NOMO-1 treated with DMSO at 0.1 percent for 48 hours (cell line): ENCODE measurements around the gene CD2.

Experiments
- DNase-seq: peaks from one replicate; lab custom pipeline; 2025; ENCODE audit not compliant: unreplicated experiment; lab: John Stamatoyannopoulos, UW

CD2 gene

DNA sequence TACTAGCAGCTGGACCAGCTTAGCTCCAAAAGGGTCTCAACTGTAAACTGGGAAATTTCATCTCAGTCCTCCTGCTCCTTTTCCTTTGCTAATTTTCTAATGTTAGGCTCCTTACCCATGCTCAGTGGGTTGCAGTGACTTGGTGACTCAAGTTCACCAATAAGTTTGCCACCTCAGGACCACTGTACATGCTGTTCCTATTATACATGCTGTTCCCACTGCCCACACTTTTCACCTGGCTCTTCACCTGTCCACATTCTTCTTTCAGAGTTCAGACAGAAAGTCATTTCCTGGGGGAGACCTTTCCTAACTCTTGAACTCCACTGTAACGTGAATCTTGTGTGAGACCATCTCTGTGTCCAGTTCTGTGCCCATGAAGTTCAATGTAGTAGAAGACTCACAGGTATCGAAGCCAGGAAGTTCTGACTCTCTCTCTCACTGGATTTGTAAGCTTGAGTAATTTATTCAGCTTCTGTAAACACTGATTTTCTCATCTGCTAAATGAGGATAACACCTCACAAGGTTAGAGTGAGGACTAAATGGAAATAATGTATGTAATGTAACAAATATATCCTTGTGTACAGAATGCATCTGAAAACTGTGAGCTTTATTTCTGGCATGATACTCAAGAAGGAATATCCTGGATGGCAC lies 17.9 kb downstream of the CD2 start:
- DNase-seq = no peak

DNA sequence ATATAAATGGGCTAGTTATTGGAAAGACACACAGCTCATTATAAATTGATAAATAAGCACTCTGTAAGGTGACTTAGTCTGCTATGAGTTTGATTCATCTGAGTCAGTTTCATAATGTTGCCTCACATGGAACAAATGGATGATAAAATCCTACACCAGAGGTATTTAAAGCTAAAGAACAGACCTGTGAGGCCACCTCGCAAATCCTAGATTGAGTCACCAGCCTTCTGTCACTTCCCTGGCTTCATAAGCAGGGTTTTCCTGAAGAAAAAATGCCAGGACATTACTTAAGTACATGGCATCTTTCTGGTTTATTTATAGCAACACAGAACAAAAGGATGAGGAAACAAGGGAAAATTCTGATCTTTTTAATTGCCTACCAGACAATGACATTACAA lies 18.4 kb downstream of the CD2 start:
- no peak for DNase-seq

DNA sequence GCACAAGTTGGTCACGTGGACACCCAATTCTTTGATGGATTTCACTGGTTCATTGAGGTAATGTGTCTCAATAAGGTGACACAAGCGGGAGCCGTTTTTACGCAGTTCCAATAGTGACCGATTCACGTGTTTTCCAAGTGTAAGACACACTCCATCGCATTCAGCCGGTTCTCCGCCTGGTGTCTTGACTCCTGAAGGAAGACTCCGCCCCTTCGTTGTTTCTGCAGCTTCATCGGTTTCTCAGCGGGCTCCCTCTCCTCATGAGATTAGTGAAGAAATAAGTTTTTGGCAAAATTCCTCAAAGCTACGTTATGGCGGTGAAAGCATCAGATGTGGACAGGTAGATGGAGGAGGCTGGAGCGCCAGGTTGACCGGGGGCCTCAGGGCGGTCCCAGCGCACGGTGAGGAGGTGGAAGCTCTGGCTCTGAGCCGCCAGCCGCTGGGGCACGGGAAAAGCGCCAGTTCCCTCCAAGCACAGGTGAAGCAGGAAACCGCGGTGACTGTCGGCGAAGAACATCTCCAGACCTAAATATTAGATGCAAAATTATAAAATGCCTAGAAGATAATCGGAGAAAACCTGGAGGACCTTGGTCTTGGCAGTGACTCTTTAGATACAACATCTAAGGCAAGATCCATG lies 21.0 kb downstream of the CD2 start:
- no peak for DNase-seq

DNA sequence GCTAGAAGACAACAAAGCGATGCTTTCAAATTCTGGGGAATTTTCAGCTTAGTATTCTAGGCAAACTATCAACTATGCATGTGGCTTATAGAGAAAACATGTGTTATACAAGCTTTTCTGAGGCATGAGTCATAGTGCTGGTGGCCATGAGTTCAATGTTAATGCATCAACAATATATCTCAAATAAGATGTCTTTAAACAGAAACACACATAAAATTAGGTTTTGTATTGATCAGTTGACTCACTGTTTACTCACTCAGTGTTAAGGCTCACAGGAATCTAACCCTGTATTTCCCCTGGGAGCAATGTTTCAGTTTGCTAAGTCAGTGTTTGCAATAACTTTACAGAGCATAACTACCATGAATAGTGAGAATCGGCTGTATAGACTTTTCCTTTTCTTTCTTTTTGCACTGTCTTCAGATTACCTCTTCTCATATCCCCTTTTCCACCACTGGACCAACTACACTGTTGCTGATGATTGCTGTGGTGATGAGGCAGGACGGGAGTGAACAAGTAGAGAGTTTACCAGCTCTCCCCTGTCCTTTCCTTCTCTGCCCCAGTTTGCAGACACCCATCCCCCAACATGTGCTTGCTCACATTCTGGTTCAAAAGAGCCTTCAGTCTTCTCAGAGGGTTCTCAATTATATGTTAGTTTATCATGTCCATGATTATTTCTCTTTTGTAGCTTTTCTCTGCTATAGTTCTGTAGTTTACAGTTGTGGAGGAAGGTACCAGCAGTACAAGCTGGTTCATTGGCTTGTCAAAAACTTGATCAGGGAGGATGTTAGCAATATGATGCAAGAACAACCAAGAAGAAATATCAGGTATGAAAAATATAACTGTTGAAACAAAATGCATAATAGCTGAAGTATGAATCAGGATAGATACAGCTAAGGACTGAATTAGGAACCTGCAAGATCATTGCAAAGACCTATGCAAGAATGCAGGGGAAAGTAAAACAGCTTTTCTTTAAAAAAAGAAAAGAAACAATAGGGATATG lies 23.9 kb downstream of the CD2 start:
- no peak for DNase-seq

- no peak for DNase-seq
Observed at GRCh38 chr1:116781034-116781433, 26.8 kb downstream of the CD2 start.

DNA sequence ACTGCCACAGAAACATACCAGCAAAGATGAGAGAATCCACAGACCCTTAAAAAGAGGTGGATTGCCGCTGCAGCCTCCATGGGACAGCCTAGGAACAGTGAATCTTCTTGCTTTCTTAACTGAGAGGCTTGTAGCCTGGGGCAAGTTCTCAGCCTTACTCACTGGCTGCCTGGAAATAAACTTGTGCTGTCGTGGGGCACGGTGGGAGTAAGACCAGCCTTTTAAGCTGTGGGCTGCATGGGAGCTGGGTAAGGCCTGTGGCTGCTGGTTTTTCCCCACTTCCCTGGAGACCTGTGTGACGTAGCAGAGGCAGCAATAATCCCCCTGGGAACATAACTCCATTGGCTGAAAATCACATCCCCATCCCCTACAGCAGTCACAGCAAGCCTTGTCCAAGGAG lies 30.8 kb downstream of the CD2 start:
- no peak for DNase-seq

- DNase-seq = no peak
Observed at GRCh38 chr1:116786049-116786448, 31.8 kb downstream of the CD2 start.

DNA sequence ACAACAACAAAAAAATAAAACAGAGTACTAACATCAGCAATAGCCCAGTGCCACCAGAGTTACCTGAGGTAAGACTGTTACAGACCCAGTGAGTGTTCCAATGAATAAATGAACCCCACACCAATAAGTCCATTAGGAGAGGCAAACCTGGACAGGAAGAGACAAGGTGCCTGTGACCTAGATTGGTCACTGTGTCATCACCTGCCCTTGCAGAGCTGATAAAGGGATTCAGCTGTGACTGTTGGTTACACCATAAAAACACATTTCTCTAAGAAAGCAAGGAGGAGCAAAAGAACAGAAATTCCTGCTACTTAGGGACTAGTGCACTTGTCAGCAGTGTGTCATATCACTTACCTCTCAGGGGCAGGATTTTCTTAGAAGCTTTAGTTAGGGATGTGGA lies 37.5 kb downstream of the CD2 start:
- DNase-seq = no peak

GRCh38 chr1:116793357-116793935 lies 39.2 kb downstream of the CD2 start:
- no peak for DNase-seq

DNA sequence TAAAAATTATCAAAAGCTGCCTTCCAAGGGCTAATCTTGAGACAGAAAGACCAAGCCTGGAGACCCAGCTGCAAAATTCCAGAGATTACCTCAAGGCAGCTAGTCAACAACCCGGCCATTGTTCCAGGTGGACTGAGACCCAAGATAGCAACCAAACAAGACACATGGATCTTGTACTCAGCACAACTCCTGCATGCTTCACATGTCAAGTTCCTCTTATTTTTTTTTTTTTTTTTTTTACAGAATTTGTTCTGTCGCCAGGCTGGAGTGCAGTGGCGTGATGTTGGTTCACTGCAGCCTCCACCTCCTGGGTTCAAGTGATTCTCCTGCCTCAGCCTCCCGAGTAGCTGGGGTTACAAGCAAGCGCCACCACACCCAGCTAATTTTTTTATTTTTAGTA lies 40.1 kb downstream of the CD2 start:
- peak; percentile 54 for DNase-seq

- DNase-seq = peak; percentile 97
Observed at GRCh38 chr1:116794804-116795481, 40.7 kb downstream of the CD2 start.

DNA sequence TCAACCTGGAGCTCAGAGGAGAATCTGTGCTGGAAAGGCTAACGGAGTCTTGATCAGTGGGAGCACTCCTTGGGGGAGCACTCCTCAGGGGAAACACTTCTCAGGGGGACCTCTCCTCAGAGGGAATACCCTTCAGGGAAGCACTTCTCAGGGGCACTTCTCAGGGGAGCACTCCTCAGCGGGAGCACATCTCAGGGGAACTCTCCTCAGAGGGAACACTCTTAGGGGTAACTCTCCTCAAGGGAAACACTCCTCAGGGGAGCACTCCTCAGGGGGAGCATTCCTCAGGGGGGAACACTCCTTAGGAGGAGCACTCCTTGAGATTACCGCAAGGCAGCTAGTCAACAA lies 41.2 kb downstream of the CD2 start:
- DNase-seq = no peak

GRCh38 chr1:116804736-116805135 lies 50.5 kb downstream of the CD2 start:
- DNase-seq = peak; percentile 8

DNA sequence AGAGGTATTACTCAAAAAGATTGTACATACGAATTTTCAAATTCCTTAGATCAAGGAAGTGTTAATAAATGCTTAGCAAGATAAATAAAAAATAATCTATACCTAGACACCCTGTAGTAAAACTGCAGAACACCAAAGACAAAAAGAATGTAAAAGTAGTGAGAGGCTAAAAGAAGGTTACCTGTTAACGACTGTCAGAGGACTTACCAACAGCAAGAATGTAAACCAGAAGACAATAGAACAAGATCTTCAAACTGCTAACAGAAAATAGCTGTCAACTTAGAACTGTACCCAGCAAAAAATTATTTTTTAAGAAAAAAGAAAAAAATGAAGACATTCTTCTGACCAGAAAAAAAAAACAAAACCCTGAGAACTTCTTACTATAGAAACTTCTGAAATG lies 51.2 kb downstream of the CD2 start:
- no peak for DNase-seq

- DNase-seq = no peak
Observed at GRCh38 chr1:116806245-116806644, 52.0 kb downstream of the CD2 start.

DNA sequence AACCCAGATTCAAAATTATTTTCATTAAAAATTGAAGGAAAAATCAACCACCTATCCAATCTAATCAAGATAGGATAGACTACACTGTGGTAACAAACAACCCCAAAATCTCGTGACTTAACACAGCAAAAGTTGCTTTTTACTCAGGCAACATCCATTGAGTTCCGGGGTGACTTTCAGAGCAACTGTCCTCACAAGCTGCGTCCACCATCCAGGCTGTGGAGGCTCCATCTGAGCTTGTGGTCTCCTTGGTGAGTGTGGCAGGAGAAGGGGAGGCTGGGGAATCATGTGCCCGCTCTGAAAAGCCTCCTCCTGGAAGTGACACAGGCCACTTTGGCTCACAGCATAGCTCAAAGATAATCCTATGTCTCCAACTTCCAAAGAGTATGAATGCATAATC lies 52.4 kb downstream of the CD2 start:
- DNase-seq = no peak

DNA sequence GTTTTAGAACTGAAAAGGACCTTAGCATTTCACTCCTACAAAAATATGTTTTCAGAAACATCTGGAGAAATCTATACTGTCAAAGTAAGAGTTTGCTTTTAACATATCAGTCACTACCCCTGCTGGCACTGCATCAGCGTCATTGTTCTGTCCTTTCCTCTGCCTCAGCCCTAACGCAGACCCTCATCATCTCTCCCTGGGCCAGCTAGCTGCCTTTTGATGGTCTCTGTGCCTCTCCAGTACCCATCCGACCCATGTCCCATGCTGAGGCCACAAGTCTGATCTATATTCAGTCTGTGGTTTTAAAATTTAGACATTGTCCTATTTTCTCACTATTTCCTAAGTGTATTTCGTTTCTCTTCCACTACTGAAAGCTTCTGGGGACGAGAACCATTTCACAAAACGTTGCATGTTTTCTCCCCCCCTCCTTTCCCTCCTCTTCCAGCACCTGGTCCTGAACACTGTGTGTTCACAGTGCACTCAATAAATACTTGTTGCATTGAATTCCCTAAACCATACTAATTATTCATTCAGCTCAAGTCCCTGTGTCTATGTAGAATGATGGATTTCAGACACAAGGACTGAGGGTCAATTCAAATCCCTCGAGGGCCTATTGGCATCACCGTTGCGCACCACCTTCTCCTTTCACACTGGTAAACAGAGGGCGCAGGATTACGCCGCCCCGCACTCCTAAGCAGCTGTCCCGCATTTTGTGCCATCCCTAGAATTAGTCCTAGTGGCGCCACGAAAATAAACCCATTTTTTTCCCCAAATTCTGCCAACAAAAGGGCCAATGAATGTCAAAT lies 53.4 kb downstream of the CD2 start:
- DNase-seq = no peak

DNA sequence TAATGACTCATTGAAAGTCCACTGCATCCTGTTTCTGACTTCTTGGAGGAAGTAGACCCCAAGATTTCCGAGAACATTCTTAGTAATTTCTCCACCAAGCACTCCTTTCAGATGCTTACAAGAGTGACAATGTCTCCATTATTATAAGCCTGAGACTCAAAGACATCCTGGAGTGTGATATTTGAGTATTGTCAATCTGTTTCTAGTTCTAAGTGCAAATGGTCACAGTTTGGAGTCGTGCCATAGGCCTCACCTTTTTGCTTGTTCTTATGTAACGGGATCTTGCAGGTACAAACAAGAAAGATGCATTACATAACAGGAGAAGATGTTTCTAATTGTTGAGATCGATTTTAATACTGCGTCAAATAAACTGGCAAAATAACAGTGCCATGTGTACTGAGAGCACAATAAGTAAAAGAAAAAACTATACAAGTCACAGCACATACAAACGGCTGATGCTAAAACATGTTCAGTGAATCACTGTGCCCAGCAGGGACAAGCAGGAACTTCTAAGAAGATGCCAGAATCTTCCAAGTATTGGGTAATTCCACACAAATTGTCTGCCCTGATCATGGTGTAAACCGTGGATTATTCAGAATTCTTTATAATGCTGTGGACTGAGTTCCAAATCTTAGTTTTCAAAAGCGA lies 54.1 kb downstream of the CD2 start:
- DNase-seq = no peak

GRCh38 chr1:116808848-116809508 lies 54.7 kb downstream of the CD2 start:
- DNase-seq = no peak
